ENCODE data around the gene TEX28.

TEX28 gene, protein sequence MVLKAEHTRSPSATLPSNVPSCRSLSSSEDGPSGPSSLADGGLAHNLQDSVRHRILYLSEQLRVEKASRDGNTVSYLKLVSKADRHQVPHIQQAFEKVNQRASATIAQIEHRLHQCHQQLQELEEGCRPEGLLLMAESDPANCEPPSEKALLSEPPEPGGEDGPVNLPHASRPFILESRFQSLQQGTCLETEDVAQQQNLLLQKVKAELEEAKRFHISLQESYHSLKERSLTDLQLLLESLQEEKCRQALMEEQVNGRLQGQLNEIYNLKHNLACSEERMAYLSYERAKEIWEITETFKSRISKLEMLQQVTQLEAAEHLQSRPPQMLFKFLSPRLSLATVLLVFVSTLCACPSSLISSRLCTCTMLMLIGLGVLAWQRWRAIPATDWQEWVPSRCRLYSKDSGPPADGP

DNA sequence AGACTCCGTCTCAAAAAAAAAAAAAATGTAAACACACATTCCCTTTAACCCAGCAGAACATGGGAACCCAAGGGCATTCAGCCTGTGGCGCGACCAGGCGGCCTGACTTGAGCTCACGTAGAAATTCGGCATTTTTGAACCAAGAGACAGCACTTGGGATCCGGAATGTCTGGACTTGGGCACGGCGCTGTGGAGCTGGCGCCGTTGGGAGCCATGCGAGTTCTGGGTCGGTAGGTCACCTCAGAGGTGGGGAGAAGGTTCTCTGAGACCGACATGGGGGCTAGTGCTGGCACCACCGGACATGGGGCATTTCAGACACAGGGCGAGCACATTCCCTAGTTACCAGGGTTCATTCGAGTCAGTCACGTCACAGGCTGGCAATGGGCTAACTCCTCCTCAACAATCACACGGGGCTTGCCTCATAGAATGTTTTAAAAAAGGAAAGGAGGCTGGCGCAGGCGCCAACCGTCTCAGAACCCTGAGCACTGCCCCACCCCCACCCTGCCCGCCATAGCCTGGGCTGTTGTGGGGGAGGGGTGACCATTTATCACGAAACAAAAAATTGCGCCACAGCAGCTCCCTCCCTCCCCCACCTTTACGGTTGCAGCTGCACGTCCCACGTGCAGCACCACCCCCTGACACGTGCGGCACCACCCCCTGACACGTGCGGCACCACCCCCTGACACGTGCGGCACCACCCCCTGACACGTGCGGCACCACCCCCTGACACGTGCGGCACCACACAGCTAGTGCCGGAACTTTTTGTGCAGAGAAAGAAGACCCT, at the start of gene TEX28:
Gene TEX28, minus strand, starts transcription at position 334 of the 784 bp plus-strand sequence. CDS start 3,007 bp downstream, outside the sequence.
- TF ChIP-seq, protein P1, sequence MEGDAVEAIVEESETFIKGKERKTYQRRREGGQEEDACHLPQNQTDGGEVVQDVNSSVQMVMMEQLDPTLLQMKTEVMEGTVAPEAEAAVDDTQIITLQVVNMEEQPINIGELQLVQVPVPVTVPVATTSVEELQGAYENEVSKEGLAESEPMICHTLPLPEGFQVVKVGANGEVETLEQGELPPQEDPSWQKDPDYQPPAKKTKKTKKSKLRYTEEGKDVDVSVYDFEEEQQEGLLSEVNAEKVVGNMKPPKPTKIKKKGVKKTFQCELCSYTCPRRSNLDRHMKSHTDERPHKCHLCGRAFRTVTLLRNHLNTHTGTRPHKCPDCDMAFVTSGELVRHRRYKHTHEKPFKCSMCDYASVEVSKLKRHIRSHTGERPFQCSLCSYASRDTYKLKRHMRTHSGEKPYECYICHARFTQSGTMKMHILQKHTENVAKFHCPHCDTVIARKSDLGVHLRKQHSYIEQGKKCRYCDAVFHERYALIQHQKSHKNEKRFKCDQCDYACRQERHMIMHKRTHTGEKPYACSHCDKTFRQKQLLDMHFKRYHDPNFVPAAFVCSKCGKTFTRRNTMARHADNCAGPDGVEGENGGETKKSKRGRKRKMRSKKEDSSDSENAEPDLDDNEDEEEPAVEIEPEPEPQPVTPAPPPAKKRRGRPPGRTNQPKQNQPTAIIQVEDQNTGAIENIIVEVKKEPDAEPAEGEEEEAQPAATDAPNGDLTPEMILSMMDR (IDR thresholded peaks at IDR 0.05), result no peak

DNA sequence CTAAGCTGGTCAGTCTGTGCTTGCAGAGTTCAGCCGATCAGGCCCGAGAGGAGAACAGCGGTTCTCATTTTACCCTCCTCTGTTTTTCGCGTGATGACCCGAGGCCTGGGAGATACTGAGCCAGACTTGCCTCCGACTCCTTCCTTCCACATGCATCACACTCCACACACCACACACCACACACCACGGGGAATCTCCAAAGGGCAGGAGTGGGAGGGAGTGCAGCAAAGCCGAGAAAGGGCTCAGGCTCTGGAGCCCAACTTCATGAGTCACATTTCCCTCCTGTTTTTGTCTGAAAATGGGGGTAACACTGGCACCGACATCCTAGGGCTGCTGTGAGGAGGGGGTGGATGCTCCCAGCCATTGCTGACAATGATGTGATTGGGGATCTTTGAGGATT, 39.6 kb upstream of the TEX28 start:
- TF ChIP-seq, protein P1 (IDR thresholded peaks at IDR 0.05), result no peak

DNA sequence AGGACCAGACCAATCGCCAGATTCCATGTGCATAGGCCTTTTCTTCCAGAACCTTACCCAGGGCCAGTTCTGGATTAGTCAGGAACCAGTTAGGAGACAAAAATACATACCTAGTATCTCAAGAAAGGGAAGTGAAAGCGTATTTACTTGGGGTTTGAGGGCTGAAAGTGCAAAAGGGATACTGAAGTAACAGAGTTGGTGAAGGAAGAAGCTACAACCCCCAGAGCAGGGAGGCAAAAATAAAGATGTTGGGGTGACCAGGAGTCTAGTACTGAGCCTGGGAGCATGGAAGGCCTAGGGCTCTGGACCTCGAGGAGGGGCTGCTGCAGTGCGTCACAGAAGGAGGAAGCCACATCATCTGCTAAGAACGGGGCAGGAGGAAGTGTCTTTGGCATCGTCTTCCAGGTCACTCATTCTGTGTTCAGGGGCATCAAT, 38.9 kb upstream of the TEX28 start:
- TF ChIP-seq, protein P1 (IDR thresholded peaks at IDR 0.05), result no peak

DNA sequence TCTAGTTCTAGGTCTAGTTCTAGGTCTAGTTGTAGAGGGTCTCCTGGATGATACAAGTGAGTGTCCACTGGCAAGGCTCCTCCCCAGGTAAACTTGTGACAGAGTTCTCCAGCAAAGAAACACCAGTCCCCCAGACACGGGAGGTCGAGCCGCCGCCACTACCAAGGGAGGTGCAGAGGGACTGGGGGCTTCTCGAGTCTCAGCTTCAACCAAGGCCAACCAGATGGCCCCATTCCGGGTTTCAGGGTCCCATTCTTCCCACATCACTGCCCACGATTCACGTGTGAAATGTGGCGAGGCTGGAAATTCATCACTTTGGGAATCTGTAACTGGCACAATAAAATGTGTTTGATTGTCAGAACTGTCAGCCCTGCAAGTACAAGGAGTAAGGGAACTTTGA, 38.2 kb upstream of the TEX28 start:
- TF ChIP-seq, protein P1 (IDR thresholded peaks at IDR 0.05), result no peak

DNA sequence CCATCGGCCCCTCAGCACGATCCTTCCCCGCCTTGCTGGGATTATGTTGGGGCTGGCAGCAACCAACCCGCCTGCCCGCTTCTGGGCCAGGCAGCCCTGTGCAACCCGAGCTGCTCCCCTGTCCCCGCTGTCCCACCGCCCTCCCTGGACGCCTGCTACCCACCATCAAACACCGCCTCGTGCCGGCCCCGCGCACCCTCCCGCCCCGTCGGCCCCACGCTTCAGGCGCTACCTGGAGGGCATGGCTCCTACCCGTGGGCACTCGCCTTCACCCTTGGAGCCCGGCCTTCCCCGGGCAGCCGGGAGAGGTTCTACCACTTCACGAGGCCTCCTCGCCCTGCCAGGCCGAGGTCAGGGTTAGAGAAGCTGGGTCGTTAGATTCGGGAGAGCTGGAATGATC, 37.6 kb upstream of the TEX28 start:
- TF ChIP-seq, protein P1 (IDR thresholded peaks at IDR 0.05), result no peak

DNA sequence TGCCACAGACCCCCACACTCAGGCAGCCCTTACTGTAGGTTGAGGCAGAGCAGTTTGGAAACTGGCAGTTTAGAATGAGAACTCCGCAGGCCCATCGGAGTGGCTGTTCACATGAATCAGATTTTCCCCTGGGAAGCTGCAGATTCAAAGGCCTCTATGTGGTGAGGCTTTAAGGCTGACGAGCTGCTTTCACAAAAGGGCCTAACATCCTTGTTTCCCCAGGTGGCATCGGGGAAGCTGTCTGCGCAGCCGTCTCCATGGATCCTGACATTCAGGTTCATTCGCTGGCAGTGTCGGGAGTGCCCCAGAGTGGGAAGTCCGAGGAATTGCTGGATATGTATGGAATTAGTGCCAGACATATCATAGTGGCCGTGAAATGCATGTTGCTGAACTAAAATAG, 34.4 kb upstream of the TEX28 start:
- TF ChIP-seq, protein P1 (IDR thresholded peaks at IDR 0.05), result no peak

DNA sequence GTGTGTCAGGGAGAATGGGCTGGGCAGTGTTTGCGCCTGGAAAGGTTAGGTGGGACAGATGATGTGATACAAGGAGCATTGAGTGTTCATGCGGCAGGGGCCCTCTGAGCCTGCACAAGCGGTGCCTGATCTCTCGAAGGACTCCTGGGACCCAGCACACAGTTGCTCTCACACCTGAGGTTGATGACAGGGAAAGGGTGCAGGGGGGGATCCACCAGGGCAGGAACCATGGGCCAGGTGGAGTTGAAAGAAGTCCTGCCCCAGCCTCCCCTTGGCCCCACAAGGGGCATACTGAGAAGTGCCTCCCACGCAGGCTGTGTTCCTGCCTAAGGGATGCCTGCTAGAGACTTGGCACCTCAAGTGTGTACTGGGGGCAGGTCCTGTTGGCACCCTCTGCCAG, 33.7 kb upstream of the TEX28 start:
- TF ChIP-seq, protein P1 (IDR thresholded peaks at IDR 0.05), result no peak
